HepG2 (cell line): ENCODE data around the gene CCNL1. TPM values are rescaled to one million over a fixed set of nuclear protein-coding genes. Genes with fewer than 3 reads are reported as not detected.

Experiments used
- BORCS8-MEF2B ChIP-seq: sonication (generic); formaldehyde crosslinking; IDR thresholded peaks from 2 replicates; pipeline ENCODE4 v1.8.0; 2022; ENCODE audit warnings: mild to moderate bottlenecking, missing genetic modification reagents
- FOSL2 ChIP-seq: sonication (generic); formaldehyde crosslinking; IDR thresholded peaks from 2 replicates; pipeline ENCODE4 v1.4.0; 2020; ENCODE audit warnings: missing genetic modification reagents
- FOXA3 ChIP-seq: IDR thresholded peaks from 2 replicates; pipeline ENCODE4 v1.6.1; 2016; ENCODE audit warnings: missing genetic modification reagents, missing compliant biosample characterization
- JUND ChIP-seq: sonication (generic); formaldehyde crosslinking; IDR thresholded peaks from 2 replicates; pipeline ENCODE4 v1.8.0; 2022; ENCODE audit warnings: mild to moderate bottlenecking, missing genetic modification reagents
- KDM3A ChIP-seq: IDR thresholded peaks from 2 replicates; pipeline ENCODE4 v1.6.1; 2018; ENCODE audit warnings: low read depth, missing compliant biosample characterization
- KLF15 ChIP-seq: sonication (generic); formaldehyde crosslinking; IDR thresholded peaks from 2 replicates; pipeline ENCODE4 v1.8.1; 2023; ENCODE audit warnings: borderline replicate concordance, mild to moderate bottlenecking, inconsistent platforms, missing genetic modification reagents, mixed read lengths
- NFATC3 ChIP-seq: sonication (generic); formaldehyde crosslinking; IDR thresholded peaks from 2 replicates; pipeline ENCODE4 v1.5.1; 2020; ENCODE audit warnings: mild to moderate bottlenecking, missing genetic modification reagents
- NFIB ChIP-seq: sonication (generic); formaldehyde crosslinking; IDR thresholded peaks from 2 replicates; pipeline ENCODE4 v1.9.0; 2021; ENCODE audit warnings: missing genetic modification reagents, mild to moderate bottlenecking, borderline replicate concordance
- NR2C2 ChIP-seq: sonication (generic); formaldehyde crosslinking; IDR thresholded peaks from 2 replicates; pipeline ENCODE4 v1.4.0; 2020; ENCODE audit warnings: missing genetic modification reagents, mild to moderate bottlenecking, moderate library complexity, borderline replicate concordance
- SAFB2 ChIP-seq: sonication (generic); formaldehyde crosslinking; IDR thresholded peaks from 2 replicates; pipeline ENCODE4 v1.5.1; 2020; ENCODE audit warnings: missing genetic modification reagents, low read depth, mild to moderate bottlenecking, borderline replicate concordance
- SATB2 ChIP-seq: sonication (generic); formaldehyde crosslinking; IDR thresholded peaks from 2 replicates; pipeline ENCODE4 v1.5.0; 2020; ENCODE audit warnings: missing genetic modification reagents
- SMAD1 ChIP-seq: sonication (generic); formaldehyde crosslinking; IDR thresholded peaks from 2 replicates; pipeline ENCODE4 v1.4.0; 2020; ENCODE audit warnings: missing genetic modification reagents, low read depth, mild to moderate bottlenecking, borderline replicate concordance
- SMYD3 ChIP-seq: sonication (generic); formaldehyde crosslinking; IDR thresholded peaks from 2 replicates; pipeline ENCODE4 v1.8.1; 2023; ENCODE audit warnings: mild to moderate bottlenecking, missing genetic modification reagents
- ZFP62 ChIP-seq: sonication (generic); formaldehyde crosslinking; IDR thresholded peaks from 2 replicates; pipeline ENCODE4 v1.4.0; 2020; ENCODE audit warnings: missing genetic modification reagents
- ZNF225 ChIP-seq: sonication (generic); formaldehyde crosslinking; IDR thresholded peaks from 2 replicates; pipeline ENCODE4 v1.4.0; 2020; ENCODE audit warnings: mild to moderate bottlenecking, missing genetic modification reagents
- ZNF546 ChIP-seq: sonication (generic); formaldehyde crosslinking; conservative IDR thresholded peaks from 2 replicates; pipeline ENCODE4 v1.8.1; 2023; ENCODE audit warnings: mild to moderate bottlenecking, missing genetic modification reagents
- ZNF577 ChIP-seq: sonication (generic); formaldehyde crosslinking; IDR thresholded peaks from 2 replicates; pipeline ENCODE4 v1.4.0; 2020; ENCODE audit warnings: mild to moderate bottlenecking, low read depth, missing genetic modification reagents, borderline replicate concordance
- ZNF839 ChIP-seq: sonication (generic); formaldehyde crosslinking; IDR thresholded peaks from 2 replicates; pipeline ENCODE4 v1.4.0; 2020; ENCODE audit warnings: missing genetic modification reagents, mild to moderate bottlenecking, borderline replicate concordance
- ZNF883 ChIP-seq: sonication (generic); formaldehyde crosslinking; IDR thresholded peaks from 2 replicates; pipeline ENCODE4 v1.5.1; 2020; ENCODE audit warnings: mild to moderate bottlenecking, missing genetic modification reagents; ENCODE audit errors: not compliant biosample characterization
- polyA plus RNA-seq, 8 experiments: library from polyadenylated mRNA; depleted of rRNA in 3 of 8; stranded (reverse) in 7 of 8; unstranded in 1 of 8; fragments of >200 nt; fragmentation: Illumina TruSeq in 4 of 8; extraction: Trizol in 4 of 8; gene quantifications; 2 replicates each; pipeline versions ENCODE4 v1.2.1 to v1.2.3, GENCODE V29; 2011 to 2016; ENCODE audit warnings: low read depth in 4 of 8, missing spikeins in 1 of 8, mixed read lengths in 1 of 8; ENCODE audit not compliant: insufficient read depth in 1 of 8
- total RNA-seq, 5 experiments: library from RNA; depleted of rRNA; stranded (reverse); fragments of >200 nt; fragmentation: Illumina TruSeq; extraction: Trizol; gene quantifications; 2 replicates each; pipeline ENCODE4 v1.2.3, GENCODE V29; 2016; ENCODE audit warnings: low read depth in 1 of 5
- TF ChIP-seq, protein P1 (sequence below): sonication (generic); formaldehyde crosslinking; IDR thresholded peaks from 2 replicates; pipeline ENCODE4 v1.4.0; 2020; ENCODE audit warnings: mild to moderate bottlenecking, low read depth, missing genetic modification reagents
- TF ChIP-seq, protein P2 (sequence below): sonication (generic); formaldehyde crosslinking; IDR thresholded peaks from 2 replicates; pipeline ENCODE4 v1.4.0; 2020; ENCODE audit warnings: mild to moderate bottlenecking, missing genetic modification reagents
- TF ChIP-seq, protein P3 (sequence below): sonication (generic); IDR thresholded peaks from 2 replicates; pipeline ENCODE4 v1.6.1; 2016; ENCODE audit warnings: low read depth, borderline replicate concordance

The CCNL1 gene
- total and polyA plus RNA-seq, 2 of the 13 experiments (the other 11 are each of a cell fraction or from before 2014, with no cell fraction given): 151 to 303 TPM

DNA sequence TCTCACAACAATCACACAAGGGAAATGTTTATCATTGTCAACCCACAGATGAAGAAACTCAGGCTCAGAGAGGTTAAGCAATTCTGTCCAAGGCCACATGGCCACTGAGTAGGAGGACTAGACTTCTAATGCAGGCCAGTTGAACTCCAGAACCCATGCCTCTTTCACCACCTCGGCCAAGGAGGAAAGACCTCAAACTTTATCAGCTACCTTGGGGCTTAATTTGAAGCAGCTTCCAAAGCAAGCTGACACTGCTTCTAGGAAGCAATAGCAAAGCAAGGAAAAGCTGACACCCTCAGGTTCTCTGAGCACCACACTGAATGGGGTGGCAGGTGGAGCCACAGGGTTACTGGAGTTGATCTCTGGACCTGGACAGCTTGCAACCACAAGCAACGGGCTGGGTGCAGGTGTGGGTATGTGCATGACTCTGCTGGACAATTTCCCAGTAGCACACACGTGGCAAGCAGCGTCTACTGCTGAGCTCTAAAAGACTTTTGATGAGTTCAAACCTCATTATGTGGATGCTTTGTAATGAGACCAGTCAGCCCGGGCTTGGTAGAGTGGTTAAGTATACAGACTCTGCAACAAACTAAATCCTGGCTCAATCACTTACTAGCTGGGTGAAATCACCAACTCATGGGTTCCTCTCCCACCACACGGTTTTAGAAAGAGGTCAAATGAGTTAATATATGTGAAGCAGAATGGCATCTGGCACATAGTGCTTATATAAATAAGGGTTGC lies 23.1 kb downstream of the CCNL1 start (continued):
- TF ChIP-seq SMYD3 (CRISPR knock-in tag) (no peak), JUND (peak; percentile 69; the same call in 1 of the 2 replicates), SATB2 (CRISPR knock-in tag) (no peak), SMAD1 (CRISPR knock-in tag) (no peak), FOSL2 (peak; percentile 76), NFATC3 (CRISPR knock-in tag) (no peak), ZFP62 (CRISPR knock-in tag) (no peak), NR2C2 (CRISPR knock-in tag) (peak; percentile 58), KLF15 (CRISPR knock-in tag) (no peak), ZNF883 (CRISPR knock-in tag) (no peak), NFIB (CRISPR knock-in tag) (no peak), ZNF225 (CRISPR knock-in tag) (no peak), BORCS8-MEF2B (CRISPR knock-in tag) (no peak), ZNF546 (CRISPR knock-in tag) (0 out of 2 replicates have a peak, but pooled peaks have one; percentile 73), SAFB2 (CRISPR knock-in tag) (no peak), ZNF839 (CRISPR knock-in tag) (no peak), ZNF577 (CRISPR knock-in tag) (no peak), KDM3A (CRISPR knock-in tag) (no peak; the same call in 1 of the 2 replicates), FOXA3 (CRISPR knock-in tag) (peak; percentile 65)
- TF ChIP-seq, protein P1, sequence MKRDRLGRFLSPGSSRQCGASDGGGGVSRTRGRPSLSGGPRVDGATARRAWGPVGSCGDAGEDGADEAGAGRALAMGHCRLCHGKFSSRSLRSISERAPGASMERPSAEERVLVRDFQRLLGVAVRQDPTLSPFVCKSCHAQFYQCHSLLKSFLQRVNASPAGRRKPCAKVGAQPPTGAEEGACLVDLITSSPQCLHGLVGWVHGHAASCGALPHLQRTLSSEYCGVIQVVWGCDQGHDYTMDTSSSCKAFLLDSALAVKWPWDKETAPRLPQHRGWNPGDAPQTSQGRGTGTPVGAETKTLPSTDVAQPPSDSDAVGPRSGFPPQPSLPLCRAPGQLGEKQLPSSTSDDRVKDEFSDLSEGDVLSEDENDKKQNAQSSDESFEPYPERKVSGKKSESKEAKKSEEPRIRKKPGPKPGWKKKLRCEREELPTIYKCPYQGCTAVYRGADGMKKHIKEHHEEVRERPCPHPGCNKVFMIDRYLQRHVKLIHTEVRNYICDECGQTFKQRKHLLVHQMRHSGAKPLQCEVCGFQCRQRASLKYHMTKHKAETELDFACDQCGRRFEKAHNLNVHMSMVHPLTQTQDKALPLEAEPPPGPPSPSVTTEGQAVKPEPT (CRISPR knock-in tag): no peak; the same call in 1 of the 2 replicates
- TF ChIP-seq, protein P2, sequence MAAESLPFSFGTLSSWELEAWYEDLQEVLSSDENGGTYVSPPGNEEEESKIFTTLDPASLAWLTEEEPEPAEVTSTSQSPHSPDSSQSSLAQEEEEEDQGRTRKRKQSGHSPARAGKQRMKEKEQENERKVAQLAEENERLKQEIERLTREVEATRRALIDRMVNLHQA (CRISPR knock-in tag): no peak
- TF ChIP-seq, protein P3, sequence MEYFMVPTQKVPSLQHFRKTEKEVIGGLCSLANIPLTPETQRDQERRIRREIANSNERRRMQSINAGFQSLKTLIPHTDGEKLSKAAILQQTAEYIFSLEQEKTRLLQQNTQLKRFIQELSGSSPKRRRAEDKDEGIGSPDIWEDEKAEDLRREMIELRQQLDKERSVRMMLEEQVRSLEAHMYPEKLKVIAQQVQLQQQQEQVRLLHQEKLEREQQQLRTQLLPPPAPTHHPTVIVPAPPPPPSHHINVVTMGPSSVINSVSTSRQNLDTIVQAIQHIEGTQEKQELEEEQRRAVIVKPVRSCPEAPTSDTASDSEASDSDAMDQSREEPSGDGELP: peak; percentile 67; the same call in 1 of the 2 replicates
